HFFc6 (cell line): Measurements from ENCODE around the gene BRD3OS. TPM values are rescaled to one million over a fixed set of nuclear protein-coding genes. Genes with fewer than 3 reads are reported as not detected.

ENCODE experiments used
- DNase-seq: peaks from one replicate; pipeline ENCODE4 v3.0.0-alpha.2; 2018
- H3K27ac Mint-ChIP-seq: 2 replicates; pipeline ENCODE4 v1.8.0; 2020; ENCODE audit warnings: mild to moderate bottlenecking, mixed read lengths
- H3K27me3 Mint-ChIP-seq: 2 replicates; pipeline ENCODE4 v1.8.0; 2021; ENCODE audit warnings: mild to moderate bottlenecking, moderate library complexity, mixed read lengths; ENCODE audit not compliant: insufficient read depth
- H3K36me3 Mint-ChIP-seq: 2 replicates; pipeline ENCODE4 v1.8.0; 2021; ENCODE audit warnings: low read depth, mixed read lengths
- H3K4me1 Mint-ChIP-seq: 2 replicates; pipeline ENCODE4 v1.8.0; 2020; ENCODE audit warnings: low read depth, mixed read lengths
- H3K4me3 Mint-ChIP-seq: 2 replicates; pipeline ENCODE4 v1.8.0; 2020; ENCODE audit warnings: mild to moderate bottlenecking, moderate library complexity, mixed read lengths
- H3K9me3 Mint-ChIP-seq: 2 replicates; pipeline ENCODE4 v1.8.0; 2020; ENCODE audit warnings: mild to moderate bottlenecking, mixed read lengths
- CTCF ChIP-seq: fragments of 200-600 bp; sonication (generic); IDR thresholded peaks from 2 replicates; pipeline ENCODE4 v1.5.0; 2021; ENCODE audit warnings: antibody characterized with exemption, mild to moderate bottlenecking
- total RNA-seq, 6 experiments: library from RNA; stranded (reverse); fragmentation: NEBNext Ultra II Directional; extraction: Animal tissue kit (Norgen Biotek cat#: 25700); gene quantifications; 2 replicates in 1 of 6; 3 replicates in 5 of 6; pipeline ENCODE4 v1.2.3, GENCODE V29; 2021

The BRD3OS gene
- total RNA-seq, 6 experiments from 2014 or later, result 28.7 to 36.8 (median 31.1) TPM

DNA sequence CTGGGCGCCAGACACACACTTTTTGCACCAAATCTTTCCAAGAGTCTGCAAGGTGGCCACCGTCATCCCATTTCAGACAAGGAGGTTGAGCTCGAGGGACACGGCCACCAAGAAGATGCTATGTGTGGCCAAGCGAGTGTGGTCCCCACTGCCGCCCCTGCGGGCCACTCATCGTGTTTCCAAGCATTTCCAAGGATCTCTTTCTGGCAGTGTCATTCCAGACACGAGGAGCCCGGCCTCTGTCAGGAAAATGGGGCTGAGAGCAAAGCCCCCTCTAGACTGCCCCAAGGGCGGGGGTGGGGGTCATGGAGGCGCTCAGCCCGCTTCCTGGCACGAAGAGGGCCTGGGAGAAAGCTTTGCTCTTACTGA lies 43.7 kb upstream of the BRD3OS start:
- Mint-ChIP-seq H3K27me3 (no peaks in the 10 kb centered on the region; the same call in 1 of the 2 replicates), H3K9me3 (no peaks in the 10 kb centered on the region), H3K27ac (no peak overlapping the region), H3K4me3 (no peak overlapping the region), H3K36me3 (no peaks in the 10 kb centered on the region), H3K4me1 (no peaks in the 10 kb centered on the region)
- TF ChIP-seq CTCF, result no peak
- DNase-seq, result no peak

GRCh38 chr9:133981958-133982681 lies 43.2 kb upstream of the BRD3OS start:
- no peaks in the 10 kb centered on the region; the same call in 1 of the 2 replicates for H3K27me3 Mint-ChIP-seq
- no peak overlapping the region for H3K27ac Mint-ChIP-seq
- no peak for TF ChIP-seq CTCF
- no peaks in the 10 kb centered on the region for H3K4me1 Mint-ChIP-seq
- H3K4me3 Mint-ChIP-seq, result no peak overlapping the region
- H3K36me3 Mint-ChIP-seq, result no peaks in the 10 kb centered on the region
- no peaks in the 10 kb centered on the region for H3K9me3 Mint-ChIP-seq
- no peak for DNase-seq

DNA sequence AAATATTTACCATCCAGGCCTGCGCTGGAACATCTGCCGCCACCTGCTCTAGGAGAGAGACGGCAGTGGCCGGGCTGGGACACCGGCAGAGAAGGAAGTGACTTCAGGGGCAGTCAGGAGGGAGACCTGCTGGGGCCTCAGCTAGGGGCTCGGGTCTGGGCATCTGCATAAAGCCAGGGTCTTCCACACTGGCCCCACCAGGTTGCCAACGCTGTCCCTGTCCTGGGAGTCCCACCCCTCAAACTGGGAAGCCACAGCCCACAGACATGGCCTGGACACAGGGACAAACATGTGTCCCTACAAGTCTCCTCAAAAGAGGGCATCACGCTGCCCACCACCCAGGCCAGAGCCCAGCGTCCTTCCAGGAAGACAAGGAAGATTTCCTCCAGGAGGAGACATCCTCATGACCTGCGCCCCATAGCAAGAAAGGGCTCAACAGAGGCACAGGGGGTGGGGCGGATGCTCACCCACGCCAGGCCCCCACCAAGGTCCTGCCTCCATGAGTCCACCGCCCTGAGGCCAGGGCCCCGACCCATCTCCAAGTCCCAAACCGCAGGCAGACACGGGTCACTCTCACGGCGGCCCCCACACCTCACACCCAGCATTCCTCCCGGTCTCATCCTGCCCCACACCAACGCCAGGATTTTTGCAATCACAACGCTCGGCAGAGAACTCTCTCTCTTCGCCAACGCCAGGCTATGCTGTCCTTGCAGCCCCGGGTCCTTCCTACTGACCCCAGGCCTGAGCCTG lies 42.1 kb upstream of the BRD3OS start:
- no peaks in the 10 kb centered on the region for H3K36me3 Mint-ChIP-seq
- H3K4me3 Mint-ChIP-seq, result no peak overlapping the region
- no peak for DNase-seq
- H3K4me1 Mint-ChIP-seq, result peaks cover 2% of the 10 kb centered on the region; the same call in 1 of the 2 replicates
- no peaks in the 10 kb centered on the region; the same call in 1 of the 2 replicates for H3K27me3 Mint-ChIP-seq
- H3K9me3 Mint-ChIP-seq, result no peaks in the 10 kb centered on the region
- TF ChIP-seq CTCF, result no peak
- no peak overlapping the region for H3K27ac Mint-ChIP-seq

GRCh38 chr9:133986061-133986460 lies 39.2 kb upstream of the BRD3OS start:
- Mint-ChIP-seq H3K9me3 (no peaks in the 10 kb centered on the region), H3K36me3 (no peaks in the 10 kb centered on the region), H3K27ac (no peak overlapping the region), H3K27me3 (no peaks in the 10 kb centered on the region; the same call in 1 of the 2 replicates), H3K4me1 (peaks cover 5% of the 10 kb centered on the region), H3K4me3 (no peak overlapping the region)
- no peak for TF ChIP-seq CTCF
- no peak for DNase-seq

DNA sequence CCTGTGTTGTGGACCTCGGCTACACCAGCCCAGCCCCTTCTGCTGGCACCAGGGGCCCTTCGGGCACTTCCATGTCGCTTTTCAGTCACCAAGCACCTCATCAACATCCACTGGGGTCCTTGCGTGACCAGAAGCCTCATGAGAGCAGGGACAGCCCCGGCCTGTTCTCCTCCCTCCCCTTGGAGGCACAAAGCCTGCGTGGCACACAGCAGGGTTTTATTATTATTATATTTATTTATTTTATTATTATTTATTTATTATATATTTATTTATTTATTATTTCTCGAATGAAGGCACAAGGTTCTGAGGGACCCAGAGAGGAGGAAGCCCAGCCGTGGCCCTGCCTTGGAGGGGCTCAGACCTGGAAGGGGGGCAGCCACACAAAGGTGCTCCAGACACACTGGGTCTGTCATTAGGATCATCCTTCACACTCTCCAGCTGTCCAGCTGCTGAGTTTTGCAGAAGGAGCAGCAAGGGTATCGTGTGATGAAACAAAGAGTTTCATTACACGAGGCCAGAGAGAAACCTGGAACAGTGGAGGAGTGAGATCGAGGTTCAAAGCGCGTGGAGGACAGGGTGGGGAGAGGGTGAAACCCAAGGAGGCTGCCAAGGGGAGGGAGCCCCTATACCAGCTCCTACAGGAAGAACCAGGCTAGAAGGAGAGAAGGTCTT lies 38.4 kb upstream of the BRD3OS start:
- Mint-ChIP-seq H3K36me3 (no peaks in the 10 kb centered on the region), H3K4me1 (peaks cover 5% of the 10 kb centered on the region), H3K9me3 (no peaks in the 10 kb centered on the region), H3K27ac (no peak overlapping the region; the same call in 1 of the 2 replicates), H3K4me3 (no peak overlapping the region), H3K27me3 (no peaks in the 10 kb centered on the region; the same call in 1 of the 2 replicates)
- DNase-seq, result no peak
- no peak for TF ChIP-seq CTCF
